OCI-LY7 (cell line): ENCODE results near the gene CRIP2. TPM values are rescaled to one million over a fixed set of nuclear protein-coding genes. Genes with fewer than 3 reads are reported as not detected.

Source experiments
- BruUV-seq: library from RNA; stranded (reverse); fragments of 400-500 nt; replicated peaks from 2 replicates; lab custom pipeline; 2021; lab: Mats Ljungman, UMichigan
- CTCF ChIA-PET: fragments of 300-600 bp; sonication (Branson Sonifier 250); formaldehyde crosslinking; loops from one replicate; lab custom pipeline; 2022; ENCODE audit warnings: antibody characterized with exemption; ENCODE audit not compliant: unreplicated experiment; lab: Charles Lee
- POLR2A ChIA-PET: fragments of 300-600 bp; sonication (Branson Sonifier 250); formaldehyde crosslinking; loops from one replicate; lab custom pipeline; 2022; ENCODE audit warnings: antibody characterized with exemption; lab: Charles Lee
- DNase-seq: peaks from one replicate; pipeline ENCODE4 v3.0.0-alpha.2; 2015; ENCODE audit warnings: low spot score
- H2AFZ ChIP-seq: fragments of 200-600 bp; sonication (generic), shearing (Covaris generic); 2 replicates; pipeline ENCODE4 v1.6.1; 2014; ENCODE audit warnings: mild to moderate bottlenecking, antibody characterized with exemption, low read length, moderate library complexity
- H3K27ac ChIP-seq: fragments of 200-600 bp; sonication (generic); 2 replicates; pipeline ENCODE4 v1.5.1; 2014; ENCODE audit warnings: mixed run types, low read depth, mild to moderate bottlenecking, moderate library complexity, low read length, inconsistent platforms; ENCODE audit not compliant: poor library complexity, severe bottlenecking
- H3K36me3 ChIP-seq: fragments of 200-600 bp; sonication (generic); 2 replicates; pipeline ENCODE4 v1.6.1; 2014; ENCODE audit warnings: mild to moderate bottlenecking, antibody characterized with exemption, low read length, moderate library complexity, mixed read lengths; ENCODE audit not compliant: insufficient read depth
- H3K4me1 ChIP-seq: fragments of 200-600 bp; sonication (generic); 2 replicates; pipeline ENCODE4 v1.5.1; 2014; ENCODE audit warnings: mild to moderate bottlenecking, low read length; ENCODE audit not compliant: insufficient read depth, poor library complexity, severe bottlenecking
- H3K4me2 ChIP-seq: fragments of 200-600 bp; sonication (generic); 2 replicates; pipeline ENCODE4 v1.6.1; 2014; ENCODE audit warnings: mild to moderate bottlenecking, low read length
- H3K4me3 ChIP-seq: fragments of 200-600 bp; sonication (generic); 2 replicates; pipeline ENCODE4 v1.5.1; 2014; ENCODE audit warnings: mild to moderate bottlenecking, low read depth, low read length; ENCODE audit not compliant: poor library complexity, severe bottlenecking
- H3K79me2 ChIP-seq: fragments of 200-600 bp; sonication (generic); 2 replicates; pipeline ENCODE4 v1.6.1; 2016; ENCODE audit warnings: low read depth, mild to moderate bottlenecking, low read length, moderate library complexity, mixed read lengths; ENCODE audit not compliant: insufficient read depth
- H3K9me2 ChIP-seq: fragments of 200-600 bp; sonication (generic); 2 replicates; pipeline ENCODE4 v1.6.1; 2016; ENCODE audit warnings: mild to moderate bottlenecking, low read length, mixed read lengths; ENCODE audit not compliant: insufficient read depth
- H3K9me3 ChIP-seq: fragments of 200-600 bp; sonication (generic); 2 replicates; pipeline ENCODE4 v1.6.1; 2014; ENCODE audit warnings: mild to moderate bottlenecking, mixed run types, low read length, mixed read lengths
- H4K20me1 ChIP-seq: fragments of 200-600 bp; sonication (generic); 2 replicates; pipeline ENCODE4 v1.6.1; 2014; ENCODE audit warnings: mild to moderate bottlenecking, antibody characterized with exemption, low read length, moderate library complexity, mixed read lengths; ENCODE audit not compliant: insufficient read depth
- CTCF ChIP-seq: fragments of 200-600 bp; sonication (generic); conservative IDR thresholded peaks from 2 replicates; pipeline ENCODE4 v1.5.1; 2014; ENCODE audit warnings: mild to moderate bottlenecking, antibody characterized with exemption, low read length, moderate library complexity, mixed read lengths
- EZH2phosphoT487 ChIP-seq: fragments of 200-600 bp; sonication (generic); IDR thresholded peaks from 2 replicates; pipeline ENCODE4 v1.6.1; 2018; ENCODE audit warnings: low read depth, borderline replicate concordance, mild to moderate bottlenecking, mixed run types, antibody characterized with exemption, low read length, moderate library complexity, mixed read lengths
- intact Hi-C: fragments of 100-400 bp; cut with micrococcal nuclease; formaldehyde crosslinking; loops from one replicate; pipeline ENCODE4 v1.10.0; 2022; ENCODE audit not compliant: unreplicated experiment
- total RNA-seq, 2 experiments: library from RNA; depleted of rRNA in 1 of 2; stranded (reverse); fragments of >200 nt in 1 of 2; shearing (Covaris generic) in 1 of 2; gene quantifications; 2 replicates each; pipeline ENCODE4 v1.2.3, GENCODE V29; 2014 to 2022

CRIP2 gene
- total RNA-seq, 2 experiments from 2014 or later = not detected

- H3K27ac ChIP-seq = no peak overlapping the region
Measured at GRCh38 chr14:105492031-105492970, 17.7 kb downstream of the CRIP2 start.

GRCh38 chr14:105492971-105493871 is 18.6 kb downstream of the CRIP2 start:
- peaks cover 11% of the 10 kb centered on the region; the same call in 1 of the 2 replicates for H3K36me3 ChIP-seq
- no peak overlapping the region for H3K27ac ChIP-seq
- H3K4me2 ChIP-seq = no peak overlapping the region
- DNase-seq = no peak
- ChIA-PET CTCF (no interaction called here), POLR2A (no interaction called here)
- no peaks in the 10 kb centered on the region for H3K9me2 ChIP-seq
- H3K4me1 ChIP-seq = peaks cover 18% of the 10 kb centered on the region
- intact Hi-C loops = no loop called here
- H2AFZ ChIP-seq = no peak overlapping the region
- H3K79me2 ChIP-seq = 0 out of 2 replicates have a peak, but pooled peaks cover 6% of the 10 kb centered on the region
- TF ChIP-seq EZH2phosphoT487 (no peak), CTCF (peak; percentile 32; the same call in 1 of the 2 replicates)
- H3K4me3 ChIP-seq = no peak overlapping the region
- no TSS peak for BruUV-seq
- peaks cover 4% of the 10 kb centered on the region; the same call in 1 of the 2 replicates for H4K20me1 ChIP-seq
- no peaks in the 10 kb centered on the region for H3K9me3 ChIP-seq

More at GRCh38 chr14:105492031-105492970, 17.7 kb downstream of the CRIP2 start:
- CTCF ChIA-PET = interaction anchor here (0.7 to 0.9 kb wide), 5 partner anchors 11 to 102 kb away, joined by 3 to 21 read pairs (median 11); no protein-coding TSS in a partner anchor
- Histone ChIP-seq H3K9me3 (no peaks in the 10 kb centered on the region), H3K4me1 (peaks cover 27% of the 10 kb centered on the region), H3K4me2 (peak overlapping the region; percentile 70), H3K36me3 (peaks cover 11% of the 10 kb centered on the region; the same call in 1 of the 2 replicates), H3K4me3 (peak overlapping the region; percentile 96), H3K9me2 (no peaks in the 10 kb centered on the region), H2AFZ (no peak overlapping the region), H3K79me2 (0 out of 2 replicates have a peak, but pooled peaks cover 6% of the 10 kb centered on the region), H4K20me1 (peaks cover 4% of the 10 kb centered on the region; the same call in 1 of the 2 replicates)
- POLR2A ChIA-PET = no interaction called here
- no peak for DNase-seq
- no TSS peak for BruUV-seq
- TF ChIP-seq CTCF (no peak), EZH2phosphoT487 (no peak)
- intact Hi-C loops = no loop called here
